GM12892 (cell line): ENCODE data around the gene DRD4.

ENCODE experiments used
- POLR2A ChIP-seq: IDR thresholded peaks from 2 replicates; pipeline ENCODE4 v1.6.1; 2011; ENCODE audit warnings: low read depth, low read length, control low read depth
- POLR2AphosphoS5 ChIP-seq: IDR thresholded peaks from 2 replicates; pipeline ENCODE4 v1.6.1; 2011; ENCODE audit warnings: low read depth, low read length, control low read depth
- TAF1 ChIP-seq: IDR thresholded peaks from 2 replicates; pipeline ENCODE4 v1.6.1; 2011; ENCODE audit warnings: low read depth, mild to moderate bottlenecking, control low read depth, low read length, borderline replicate concordance

DNA sequence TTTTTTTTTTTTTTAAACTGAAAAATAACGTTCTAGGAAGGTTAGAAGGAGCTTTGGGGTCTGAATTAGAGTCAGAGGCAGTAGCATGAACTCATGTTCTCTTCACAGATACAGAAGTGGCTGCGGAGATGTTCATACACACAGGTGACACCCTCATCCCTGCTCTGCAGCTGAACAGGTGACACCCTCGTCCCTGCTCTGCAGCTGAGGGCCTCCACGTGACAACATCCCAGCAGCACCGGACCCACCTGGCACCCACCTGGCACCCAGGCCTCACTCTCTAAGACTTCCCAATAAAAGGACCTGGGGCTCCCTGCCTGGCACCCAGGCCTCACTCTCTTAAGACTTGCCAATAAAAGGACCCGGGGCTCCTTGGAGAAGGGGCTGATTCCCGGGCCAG, 19.8 kb downstream of the DRD4 start:
- TF ChIP-seq POLR2A: no peak
- TF ChIP-seq POLR2AphosphoS5: no peak
- no peak for TF ChIP-seq TAF1
